ENCODE measurements around the gene GABPB1.
A peak's percentile ranks its signal among the peaks of the same experiment; 100 is the strongest.

The GABPB1 gene

DNA sequence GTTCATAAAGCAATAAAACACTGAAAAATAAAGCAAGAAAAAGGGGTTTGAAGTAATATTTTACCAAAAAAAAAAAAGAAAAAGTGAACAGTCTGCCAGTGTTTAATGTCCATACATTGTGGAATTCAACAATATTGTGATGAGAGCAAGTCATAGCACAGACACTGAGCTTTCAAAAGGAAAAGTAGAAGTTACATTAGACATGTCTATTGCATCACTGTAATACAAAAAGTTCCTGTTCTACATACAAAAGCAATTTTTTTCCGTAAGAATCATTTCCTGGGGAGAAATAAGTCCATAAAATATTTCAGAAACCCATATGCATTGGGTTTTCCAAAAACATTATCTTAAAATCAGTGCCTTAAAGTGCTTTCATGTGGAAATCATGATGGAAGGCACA is 77.6 kb downstream of the GABPB1 start:
- no peak for DNase-seq (ENCODE audit: low spot score)

DNA sequence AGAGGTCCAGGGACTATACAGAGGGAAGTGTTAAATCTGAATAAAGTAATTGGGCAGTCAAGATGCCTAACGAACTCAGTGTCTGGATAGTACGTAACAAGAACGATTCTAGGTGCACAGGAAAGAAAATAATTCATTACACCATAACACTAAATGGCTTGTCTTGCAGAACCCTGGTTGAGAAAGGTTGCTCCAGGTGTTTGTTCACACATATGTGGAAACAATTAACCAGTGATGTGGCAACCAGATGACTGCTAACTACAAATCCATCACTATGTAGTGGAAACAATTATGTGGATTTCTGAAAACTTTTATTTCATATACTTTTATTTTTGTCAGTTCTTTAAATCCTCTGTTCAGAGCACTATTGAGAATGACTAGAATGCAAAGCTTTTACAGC is 79.1 kb downstream of the GABPB1 start:
- no peak for DNase-seq (ENCODE audit: low spot score)

DNA sequence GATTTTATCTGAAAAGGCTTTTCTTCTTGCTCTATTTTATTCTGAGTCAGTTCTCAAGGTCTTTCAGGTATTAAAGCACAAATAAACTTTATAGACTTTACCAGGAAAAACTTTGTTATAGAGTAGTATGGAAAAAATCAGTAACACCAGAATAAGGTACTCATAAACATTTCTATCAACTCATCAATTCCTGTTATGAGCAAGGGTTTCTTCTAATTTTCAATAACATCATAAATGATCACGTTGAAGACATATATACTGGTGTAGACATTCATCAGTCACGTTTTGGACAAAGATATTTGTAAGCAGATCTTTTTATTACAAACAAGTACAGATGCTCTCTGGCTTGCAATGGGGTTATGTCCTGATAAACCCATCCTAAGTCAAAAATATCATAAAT is 79.9 kb downstream of the GABPB1 start:
- no peak for DNase-seq (ENCODE audit: low spot score)

DNA sequence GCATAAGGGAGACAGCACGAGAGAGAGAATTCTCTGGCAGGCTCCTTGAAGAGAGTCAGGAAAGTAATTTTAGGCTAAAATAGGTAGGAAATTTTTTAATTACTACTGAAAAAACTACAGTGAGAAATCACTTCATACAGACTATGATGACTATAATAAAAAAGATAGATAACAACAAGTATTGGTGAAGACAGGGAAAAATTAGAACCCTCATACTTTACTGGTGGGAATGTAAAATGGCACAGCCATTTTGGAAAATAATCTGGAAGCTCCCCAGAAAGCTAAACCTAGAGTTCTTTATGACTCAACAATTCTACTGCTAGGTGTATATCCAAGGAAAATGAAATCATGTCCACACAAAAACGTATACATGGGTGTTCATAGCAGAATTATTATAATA is 87.4 kb downstream of the GABPB1 start:
- DNase-seq (ENCODE audit: low spot score) = no peak

DNA sequence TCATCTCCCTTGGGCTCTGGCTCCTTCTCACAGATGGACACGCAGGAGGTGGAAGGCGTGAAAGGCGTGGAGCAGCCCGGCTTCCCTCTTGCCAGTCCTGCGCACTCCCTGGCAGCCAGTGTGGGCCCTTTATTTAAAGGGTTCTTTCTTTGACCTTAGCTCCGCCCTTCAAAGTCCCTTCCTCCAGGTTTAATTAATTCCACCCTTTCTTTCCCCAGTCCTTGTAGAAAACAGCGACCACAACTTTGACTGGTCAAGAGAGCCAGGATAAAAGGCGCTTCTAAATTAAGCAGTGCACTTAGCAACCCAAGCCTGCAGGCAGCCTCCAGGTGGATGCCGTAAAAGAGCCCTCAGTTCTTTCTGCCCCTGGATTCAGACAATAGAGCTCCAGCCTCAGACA is 89.4 kb downstream of the GABPB1 start, which contains the start of gene HDC:
TSS of gene HDC (minus strand) at position 107 of the 400 bp plus-strand sequence. CDS start at position 4, 103 bp downstream.
- DNase-seq (ENCODE audit: low spot score) = no peak

DNA sequence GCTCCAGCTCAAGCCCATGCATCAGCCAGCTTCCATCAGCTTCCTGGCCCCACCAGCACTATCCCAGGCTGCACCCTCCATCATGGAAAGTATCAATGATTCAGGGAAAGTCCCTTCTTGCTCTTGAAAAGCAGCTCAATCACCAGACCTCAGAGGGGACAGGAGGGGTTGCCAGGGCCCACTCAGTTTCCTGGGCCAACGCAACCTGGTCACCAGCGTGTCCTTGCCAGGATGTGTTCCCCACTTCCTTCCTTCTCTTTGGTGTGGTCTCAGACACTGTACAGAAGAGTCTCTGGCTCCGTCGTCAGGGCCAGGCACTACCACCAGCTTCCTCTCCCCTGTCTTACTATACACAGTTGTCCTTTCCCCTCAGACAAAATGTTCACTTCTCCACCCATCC is 92.5 kb downstream of the GABPB1 start:
- no peak for DNase-seq (ENCODE audit: low spot score)

DNA sequence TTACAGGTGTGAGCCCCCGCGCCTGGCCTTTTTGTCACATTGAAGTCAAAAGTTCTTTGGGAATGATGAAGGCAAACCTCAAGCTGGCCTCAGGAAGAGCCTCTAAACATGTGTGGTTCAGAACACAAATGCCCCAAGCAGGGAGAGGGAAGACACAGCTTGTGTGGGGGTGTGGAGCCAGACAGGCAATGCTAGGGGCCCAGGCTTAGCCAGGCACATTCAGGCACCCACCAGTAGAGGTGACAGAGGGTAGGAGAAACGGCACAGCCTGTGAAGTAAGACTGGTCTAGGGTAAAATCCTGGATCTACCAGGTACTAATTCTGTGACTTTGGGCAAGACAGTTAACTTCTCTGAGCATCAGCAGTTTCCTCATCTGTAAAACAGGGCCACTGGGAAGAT is 93.0 kb downstream of the GABPB1 start:
- no peak for DNase-seq (ENCODE audit: low spot score)

DNA sequence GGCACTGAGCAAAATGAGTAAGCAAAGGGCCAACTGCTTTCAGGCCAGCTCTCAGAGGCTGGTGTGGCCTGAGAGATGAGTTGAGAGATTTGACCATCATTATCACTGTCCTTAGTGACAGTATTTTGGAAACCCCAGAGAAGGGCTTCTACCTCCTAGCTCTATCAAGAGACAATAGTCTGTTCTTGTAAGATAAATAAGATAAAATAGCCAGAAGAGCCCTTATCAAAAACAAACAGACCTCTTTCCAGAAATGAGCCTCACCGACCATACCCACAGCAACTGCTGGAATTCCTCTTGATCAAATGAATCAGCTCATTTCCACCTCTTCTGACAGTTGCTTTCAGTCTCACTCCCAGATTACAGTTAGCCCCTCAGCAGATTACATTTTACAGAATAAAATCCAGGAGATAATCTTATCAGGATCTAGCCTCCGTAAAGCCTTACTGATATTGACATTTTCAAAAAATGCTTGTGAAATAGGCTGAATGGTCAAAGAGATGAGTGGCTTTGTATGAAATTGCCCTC is 94.0 kb downstream of the GABPB1 start:
- DNase-seq (ENCODE audit: low spot score) = no peak

DNA sequence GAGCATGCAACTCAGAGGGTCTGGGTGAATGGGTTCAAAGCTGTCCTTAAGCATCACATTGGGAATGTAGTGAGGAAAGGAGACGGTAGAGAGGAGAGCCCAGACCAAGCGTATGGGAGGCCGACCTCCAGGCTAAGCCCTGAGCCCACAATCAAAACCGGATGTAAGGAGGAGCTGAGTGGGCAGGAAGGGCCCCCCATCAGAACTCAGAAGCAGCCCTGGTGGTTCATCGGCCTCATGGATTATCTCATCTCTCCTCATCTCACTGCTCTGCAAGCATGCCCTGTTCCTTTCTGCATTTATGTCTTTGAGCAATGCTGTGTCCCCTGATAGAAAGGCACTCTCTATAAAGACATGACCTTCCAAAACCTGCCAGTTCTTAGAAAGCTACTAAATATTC is 95.7 kb downstream of the GABPB1 start:
- DNase-seq (ENCODE audit: low spot score) = no peak

DNA sequence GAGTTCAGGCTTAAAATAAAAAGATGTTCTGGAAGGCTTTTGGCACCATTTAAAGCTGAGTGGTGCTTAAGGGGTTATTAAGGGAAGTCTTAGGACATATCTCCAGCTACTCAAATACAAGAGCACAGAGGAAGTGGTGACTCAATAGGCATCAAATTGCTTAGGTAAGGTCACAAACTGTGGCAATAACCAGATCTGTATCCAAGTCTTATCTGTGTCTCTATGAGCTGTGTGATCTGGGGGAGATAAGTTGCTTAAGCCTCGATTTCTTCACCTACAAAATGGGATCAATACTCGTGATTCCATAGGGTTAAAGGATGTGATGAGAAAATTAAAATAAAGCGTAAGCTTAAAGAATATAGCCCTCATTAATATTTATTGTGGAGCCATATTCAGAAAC is 97.1 kb downstream of the GABPB1 start:
- no peak for DNase-seq (ENCODE audit: low spot score)

DNA sequence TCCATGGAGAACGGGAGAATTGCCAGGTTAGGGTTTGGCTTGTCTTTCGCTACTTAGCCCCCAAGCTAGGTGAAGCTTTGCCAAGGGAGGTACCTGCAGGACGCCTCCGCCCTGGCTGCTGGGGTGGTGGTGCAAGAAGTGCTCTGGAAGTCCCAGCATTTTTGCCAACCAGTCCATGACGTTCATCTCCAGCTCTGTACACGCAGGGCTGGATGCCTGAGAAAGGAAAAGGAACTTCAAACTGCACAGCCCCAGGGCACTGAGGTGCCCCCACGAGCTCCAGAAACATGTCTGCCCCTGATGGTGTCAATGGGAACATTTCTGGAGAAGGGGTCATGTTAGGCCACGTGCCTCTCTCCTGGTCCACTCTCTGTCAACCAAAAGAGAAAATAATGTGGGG is 97.7 kb downstream of the GABPB1 start:
- no peak for DNase-seq (ENCODE audit: low spot score)

DNA sequence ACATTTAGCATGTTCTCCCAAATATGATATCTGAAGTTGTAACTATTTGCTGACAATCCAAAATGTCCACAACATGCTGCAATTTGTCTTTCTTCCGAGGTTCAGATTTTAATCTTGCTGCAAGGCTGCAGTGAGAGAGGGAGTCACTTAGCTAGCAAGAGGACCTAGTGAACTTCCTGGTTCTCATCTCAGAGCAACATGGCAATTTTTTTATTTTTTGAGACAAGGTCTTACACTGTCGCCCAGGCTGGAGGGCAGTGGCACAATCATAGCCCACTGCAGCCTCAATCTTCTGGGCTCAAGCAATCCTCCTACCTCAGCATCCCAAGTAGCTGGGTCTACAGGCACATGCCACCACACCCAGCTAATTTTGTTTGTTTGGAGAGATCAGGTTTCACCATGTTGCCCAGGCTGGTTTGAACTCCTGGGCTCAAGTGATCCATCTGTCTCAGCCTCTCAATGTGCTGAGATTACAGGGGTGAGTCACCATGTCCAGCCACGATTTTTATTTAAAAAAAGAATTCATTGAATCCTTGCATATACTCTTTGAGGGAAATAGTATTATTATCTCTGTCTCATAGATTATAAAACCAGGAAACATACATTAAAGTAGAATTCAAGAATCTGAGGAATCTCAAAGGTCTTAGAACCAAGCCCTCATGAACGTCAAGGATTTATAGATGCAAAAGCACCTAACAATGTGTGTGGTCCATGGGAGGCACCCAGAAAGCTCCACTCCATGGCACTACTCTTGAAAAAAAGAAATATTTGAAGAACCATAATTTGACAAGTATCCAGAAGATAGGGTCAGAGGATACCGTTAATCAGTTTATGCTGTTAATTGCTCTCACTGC is 98.6 kb downstream of the GABPB1 start:
- DNase-seq (ENCODE audit: low spot score) = no peak

DNA sequence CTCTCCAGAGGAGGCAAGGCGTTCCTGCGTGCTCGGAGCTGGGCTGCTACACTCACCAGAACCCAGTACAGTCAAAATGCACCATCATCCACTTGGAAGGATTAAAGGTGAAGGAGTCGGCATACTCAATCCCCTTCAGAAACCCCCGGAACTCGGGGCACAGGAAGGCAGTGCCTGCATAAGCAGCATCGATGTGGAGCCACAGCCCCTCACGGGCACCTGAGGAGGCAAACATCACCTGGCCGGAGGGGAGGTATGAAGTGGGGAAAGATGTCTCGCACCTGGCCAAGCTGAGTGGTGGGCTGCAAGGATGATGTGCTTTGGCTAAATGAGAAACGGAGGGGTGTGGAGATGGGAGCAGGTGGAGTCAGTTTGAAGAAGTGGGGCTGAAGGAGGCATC is 102.4 kb downstream of the GABPB1 start:
- no peak for DNase-seq (ENCODE audit: low spot score)

DNA sequence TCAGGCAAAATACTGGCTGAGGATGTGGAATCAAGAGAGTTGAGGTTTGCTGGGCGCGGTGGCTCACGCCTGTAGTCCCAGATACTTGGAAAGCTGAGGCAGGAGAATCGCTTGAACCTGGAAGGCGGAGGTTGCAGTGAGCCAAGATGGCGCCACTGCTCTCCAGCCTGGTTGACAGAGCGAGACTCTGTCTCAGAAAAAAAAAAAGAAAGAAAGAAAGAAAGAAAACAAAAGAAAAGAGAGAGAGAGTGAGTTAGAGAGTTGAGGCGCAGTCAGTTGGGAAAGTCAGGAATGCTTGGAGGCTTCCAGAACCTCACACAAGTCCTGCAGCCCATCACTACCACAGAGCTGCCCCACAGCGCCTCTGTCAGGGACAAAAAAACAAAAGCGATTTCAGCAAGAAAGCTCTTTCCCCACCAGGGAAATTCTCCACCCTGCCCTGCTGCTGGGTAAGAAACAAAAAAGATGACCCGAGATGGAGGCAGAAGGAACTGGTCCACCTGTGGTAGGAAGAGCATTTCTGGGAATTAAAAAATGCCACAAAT is 103.3 kb downstream of the GABPB1 start:
- no peak for DNase-seq (ENCODE audit: low spot score)

DNA sequence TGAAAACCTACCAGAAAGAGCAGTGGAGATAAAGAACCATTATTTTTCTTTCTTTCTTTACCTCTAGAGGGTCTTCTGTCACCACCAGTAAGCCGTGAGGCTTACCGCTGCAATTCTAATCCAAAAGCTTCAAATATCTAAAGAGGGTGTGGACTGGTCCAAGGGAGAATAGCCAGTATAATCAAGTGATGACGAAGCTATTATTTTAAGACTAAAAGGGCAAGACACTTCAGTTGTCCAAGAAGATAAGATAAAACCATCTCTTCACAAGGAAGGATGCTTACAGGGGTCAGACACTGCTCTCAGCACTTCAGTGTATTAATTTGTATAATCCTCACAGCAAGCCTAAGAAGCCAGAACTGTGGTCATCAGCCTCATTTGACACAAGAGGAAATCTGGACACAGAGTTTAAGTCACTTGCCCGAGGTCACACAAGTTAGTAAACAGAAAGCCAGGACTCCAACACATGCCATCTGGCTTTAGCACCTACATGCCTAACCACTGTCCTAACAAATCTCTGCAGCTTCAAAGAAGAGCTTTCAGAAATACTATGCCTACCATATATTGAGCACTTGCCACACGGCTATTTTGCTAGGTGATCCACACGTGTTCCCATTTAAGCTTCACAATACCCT is 104.1 kb downstream of the GABPB1 start:
- no peak for DNase-seq (ENCODE audit: low spot score)

DNA sequence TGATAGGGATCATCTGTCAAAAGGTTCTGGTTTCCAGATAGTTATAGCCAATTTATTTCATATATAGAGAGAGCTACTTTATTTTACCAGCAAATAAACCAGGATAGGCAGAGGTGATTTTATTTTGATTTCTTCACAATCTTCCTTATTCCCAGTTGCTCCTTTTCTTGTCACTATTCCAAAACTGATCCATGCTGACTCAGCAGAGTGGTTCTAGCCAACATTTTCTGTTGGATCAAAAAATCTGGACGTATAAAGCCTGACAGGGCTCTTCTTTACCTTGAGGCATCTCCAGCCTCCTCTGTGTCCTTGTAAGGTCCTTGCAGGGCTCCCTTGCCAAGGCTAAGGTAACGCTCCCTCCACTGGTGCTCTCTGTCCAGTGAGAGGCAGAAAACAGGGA is 105.3 kb downstream of the GABPB1 start:
- no peak for DNase-seq (ENCODE audit: low spot score)

DNA sequence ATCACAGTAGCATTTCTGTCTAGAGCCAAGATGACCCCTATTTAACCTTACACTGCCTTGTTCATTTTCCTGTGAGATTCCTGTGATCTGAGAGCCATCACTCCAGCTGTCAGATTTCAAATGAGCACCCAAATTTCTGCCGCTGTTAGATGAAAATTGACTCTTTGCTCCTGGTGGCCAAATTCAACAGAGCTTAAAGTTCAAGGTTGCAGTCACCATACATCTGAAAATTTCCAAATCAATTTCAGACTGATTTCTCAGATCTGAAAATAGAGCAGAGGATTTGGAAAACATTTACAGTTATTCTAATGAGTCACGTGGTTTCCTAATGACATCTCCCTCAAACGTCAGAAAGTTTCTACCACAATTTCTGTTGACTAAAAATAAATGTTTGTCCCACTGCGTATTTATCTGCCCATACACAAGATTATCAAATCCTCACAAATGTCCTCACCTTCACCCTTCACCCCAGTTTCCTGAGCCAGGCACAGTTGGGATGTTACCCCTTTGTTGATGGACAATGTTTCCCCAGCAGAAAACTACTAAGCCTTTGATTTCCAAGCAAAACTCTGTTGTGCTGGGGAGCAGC is 105.9 kb downstream of the GABPB1 start:
- no peak for DNase-seq (ENCODE audit: low spot score)

DNA sequence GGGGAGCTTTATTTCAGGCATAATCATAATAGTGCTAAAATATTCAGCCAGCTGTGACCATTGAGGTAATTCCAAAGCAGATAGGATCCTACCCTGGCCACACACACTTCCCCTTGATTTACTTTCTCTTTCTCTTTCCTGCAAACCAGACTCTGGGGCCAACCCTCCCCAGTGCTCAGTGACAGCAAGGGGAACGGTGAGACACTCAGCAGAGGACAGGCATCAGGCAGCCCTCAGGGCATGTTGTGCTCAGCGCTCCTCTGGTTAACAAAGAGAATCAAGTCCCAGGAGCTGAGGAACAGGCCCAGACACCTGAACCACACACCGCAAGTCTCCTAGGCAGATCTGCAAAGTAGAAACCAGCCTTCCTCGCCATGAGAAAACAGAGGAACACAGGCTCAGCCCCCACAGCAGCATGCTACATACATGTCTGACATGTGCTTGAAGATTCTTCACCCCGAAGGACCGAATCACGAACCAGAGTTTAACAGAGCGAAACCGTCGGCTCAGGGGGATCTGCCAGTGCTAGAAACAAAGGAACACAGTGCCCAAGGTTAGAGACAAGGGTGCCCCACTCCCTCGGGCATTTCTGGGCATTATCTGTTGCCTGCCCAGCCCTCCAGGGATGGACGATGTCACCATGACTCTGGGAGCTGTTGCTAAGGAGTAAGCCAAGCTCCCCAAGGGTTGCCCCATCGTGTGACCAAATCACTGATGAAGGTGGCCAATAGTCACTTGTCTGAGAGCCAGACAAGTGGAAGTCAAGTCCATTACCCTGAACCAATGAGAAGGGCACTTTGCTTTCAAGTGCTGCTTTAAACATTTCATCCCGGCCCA is 107.0 kb downstream of the GABPB1 start:
- peak; percentile 30 for DNase-seq (ENCODE audit: low spot score)

DNA sequence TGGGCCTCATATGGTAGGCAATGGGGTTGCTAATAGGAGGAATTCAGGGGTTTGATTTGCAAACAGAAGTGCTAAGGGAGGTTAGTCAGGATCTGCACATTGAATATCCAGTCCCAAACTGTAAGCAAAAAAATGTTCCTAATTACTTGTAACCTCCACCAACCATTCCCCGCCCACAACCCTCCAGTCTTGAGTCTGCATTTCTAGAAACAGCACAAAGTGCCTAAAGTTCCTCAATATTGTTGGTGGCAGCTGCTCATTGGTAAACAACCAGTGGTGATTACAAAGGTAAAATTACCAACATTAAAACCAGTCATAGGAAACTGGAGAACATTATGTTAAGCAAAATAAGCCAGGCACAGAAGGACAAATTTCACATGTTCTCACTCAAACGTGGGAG is 108.4 kb downstream of the GABPB1 start:
- DNase-seq (ENCODE audit: low spot score) = no peak

DNA sequence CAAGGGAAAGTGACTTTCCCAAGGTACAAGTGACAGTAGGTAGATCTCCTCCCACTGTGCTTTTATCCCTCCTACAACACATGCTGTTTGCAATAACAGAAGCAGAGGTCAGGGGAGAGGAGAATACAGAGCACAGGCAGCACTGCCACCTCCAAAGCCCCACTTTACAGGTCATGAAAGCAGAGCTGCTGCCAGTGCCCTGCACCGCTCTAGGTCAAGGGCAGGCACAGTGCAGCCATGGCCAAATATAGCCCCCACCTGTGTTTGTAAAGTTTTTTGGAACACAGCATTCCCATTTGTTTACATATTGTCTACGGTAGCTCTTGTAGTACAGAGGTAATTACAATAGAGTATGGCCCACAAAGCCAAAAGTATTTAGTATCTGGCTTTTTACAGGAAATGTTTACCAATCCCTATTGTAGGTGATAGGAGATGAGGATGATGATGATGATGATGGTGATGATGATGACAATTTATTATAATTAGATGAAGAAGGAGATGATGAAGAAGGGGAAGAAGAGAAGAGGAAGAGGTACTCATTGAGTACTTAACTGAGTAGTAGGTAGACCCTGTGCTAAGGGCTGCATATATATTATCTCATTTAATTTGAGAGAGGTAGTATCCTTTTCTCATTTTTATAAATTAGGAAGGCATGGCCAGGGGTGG is 109.9 kb downstream of the GABPB1 start:
- DNase-seq (ENCODE audit: low spot score) = no peak

DNA sequence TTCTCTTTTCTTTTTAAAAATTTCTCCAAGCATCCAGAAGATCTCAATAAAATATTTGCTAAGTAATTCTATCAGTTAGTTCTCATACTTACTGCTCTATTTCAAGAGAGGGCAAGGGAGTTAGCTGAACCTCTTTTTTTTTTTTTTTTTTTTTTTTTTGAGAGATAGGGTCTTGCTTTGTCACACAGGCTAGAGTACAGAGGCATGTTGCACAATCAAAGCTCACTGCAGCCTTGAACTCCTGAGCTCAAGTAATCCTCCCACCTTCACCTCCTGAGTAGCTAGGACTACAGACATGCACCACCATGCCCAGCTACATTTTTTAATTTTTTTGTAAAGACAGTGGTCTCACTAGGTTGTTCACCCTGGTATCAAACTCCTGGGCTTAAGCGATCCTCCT is 110.8 kb downstream of the GABPB1 start:
- DNase-seq (ENCODE audit: low spot score) = no peak

Data from Ammon's horn (tissue), 1 donor.